Ureter (tissue), 1 donor: Measurements from ENCODE around the gene GNAT1. TPM values are rescaled to one million over a fixed set of nuclear protein-coding genes. Genes with fewer than 3 reads are reported as not detected.

Experiments used
- DNase-seq: peaks from one replicate; pipeline ENCODE4 v3.0.0-alpha.2; 2020; ENCODE audit warnings: low spot score
- total RNA-seq: library from RNA; stranded (reverse); gene quantifications from one replicate; pipeline ENCODE4 v1.2.4, GENCODE V29; 2023
- donor health status: DM: yes; HTN: yes; CAD: no.

GNAT1 gene
- total RNA-seq, 1 donor from 2014 or later, result not detected

GRCh38 chr3:50177346-50177745 is 14.1 kb upstream of the GNAT1 start:
- no peak for DNase-seq

- DNase-seq, result no peak
Observed at GRCh38 chr3:50179710-50180109, 11.7 kb upstream of the GNAT1 start.

GRCh38 chr3:50181985-50182384 is 9.4 kb upstream of the GNAT1 start:
- DNase-seq, result no peak

GRCh38 chr3:50182533-50183099 is 8.8 kb upstream of the GNAT1 start:
- no peak for DNase-seq

GRCh38 chr3:50183755-50184154 is 7.7 kb upstream of the GNAT1 start:
- no peak for DNase-seq

- DNase-seq, result no peak
Observed at GRCh38 chr3:50184242-50184978, 7.0 kb upstream of the GNAT1 start.

- no peak for DNase-seq
Observed at GRCh38 chr3:50185230-50185629, 6.2 kb upstream of the GNAT1 start.

GRCh38 chr3:50186096-50186495 is 5.3 kb upstream of the GNAT1 start:
- no peak for DNase-seq

GRCh38 chr3:50187750-50188149 is 3.7 kb upstream of the GNAT1 start:
- no peak for DNase-seq

GRCh38 chr3:50189274-50189673 is 2.1 kb upstream of the GNAT1 start:
- peak; percentile 78 for DNase-seq

- no peak for DNase-seq
Observed at GRCh38 chr3:50189989-50190388, 1.4 kb upstream of the GNAT1 start.

GRCh38 chr3:50192124-50192523 is 714 bp downstream of the GNAT1 start:
- no peak for DNase-seq

GRCh38 chr3:50192689-50193141 is 1.3 kb downstream of the GNAT1 start:
- DNase-seq, result peak; percentile 67

- no peak for DNase-seq
Observed at GRCh38 chr3:50193286-50193685, 1.9 kb downstream of the GNAT1 start.

- no peak for DNase-seq
Observed at GRCh38 chr3:50193746-50194127, 2.3 kb downstream of the GNAT1 start.

- DNase-seq, result no peak
Observed at GRCh38 chr3:50194128-50194902, 2.9 kb downstream of the GNAT1 start.

GRCh38 chr3:50194903-50195500 is 3.6 kb downstream of the GNAT1 start:
- no peak for DNase-seq

GRCh38 chr3:50195501-50196252 is 4.3 kb downstream of the GNAT1 start:
- DNase-seq, result no peak

GRCh38 chr3:50196253-50196801 is 4.9 kb downstream of the GNAT1 start:
- DNase-seq, result no peak

GRCh38 chr3:50201573-50202315 is 10.3 kb downstream of the GNAT1 start:
- DNase-seq, result no peak
